ENCODE measurements around the gene CCDC30.

DNA sequence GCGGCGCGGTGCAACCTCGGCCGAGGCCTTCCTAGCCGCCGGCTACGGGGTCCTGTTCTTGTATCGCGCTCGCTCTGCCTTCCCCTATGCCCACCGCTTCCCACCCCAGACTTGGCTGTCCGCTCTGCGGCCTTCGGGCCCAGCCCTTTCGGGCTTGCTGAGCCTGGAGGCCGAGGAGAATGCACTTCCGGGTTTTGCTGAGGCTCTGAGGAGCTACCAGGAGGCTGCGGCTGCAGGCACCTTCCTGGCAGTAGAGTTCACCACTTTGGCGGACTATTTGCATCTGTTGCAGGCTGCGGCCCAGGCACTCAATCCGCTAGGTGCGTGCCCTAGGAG, 6.4 kb upstream of the CCDC30 start:
- TF ChIP-seq POLR2A (IDR thresholded peaks at IDR 0.05) (no peak), EP300 (IDR thresholded peaks at IDR 0.05) (no peak)
- TF ChIP-seq, protein P1, sequence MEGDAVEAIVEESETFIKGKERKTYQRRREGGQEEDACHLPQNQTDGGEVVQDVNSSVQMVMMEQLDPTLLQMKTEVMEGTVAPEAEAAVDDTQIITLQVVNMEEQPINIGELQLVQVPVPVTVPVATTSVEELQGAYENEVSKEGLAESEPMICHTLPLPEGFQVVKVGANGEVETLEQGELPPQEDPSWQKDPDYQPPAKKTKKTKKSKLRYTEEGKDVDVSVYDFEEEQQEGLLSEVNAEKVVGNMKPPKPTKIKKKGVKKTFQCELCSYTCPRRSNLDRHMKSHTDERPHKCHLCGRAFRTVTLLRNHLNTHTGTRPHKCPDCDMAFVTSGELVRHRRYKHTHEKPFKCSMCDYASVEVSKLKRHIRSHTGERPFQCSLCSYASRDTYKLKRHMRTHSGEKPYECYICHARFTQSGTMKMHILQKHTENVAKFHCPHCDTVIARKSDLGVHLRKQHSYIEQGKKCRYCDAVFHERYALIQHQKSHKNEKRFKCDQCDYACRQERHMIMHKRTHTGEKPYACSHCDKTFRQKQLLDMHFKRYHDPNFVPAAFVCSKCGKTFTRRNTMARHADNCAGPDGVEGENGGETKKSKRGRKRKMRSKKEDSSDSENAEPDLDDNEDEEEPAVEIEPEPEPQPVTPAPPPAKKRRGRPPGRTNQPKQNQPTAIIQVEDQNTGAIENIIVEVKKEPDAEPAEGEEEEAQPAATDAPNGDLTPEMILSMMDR (IDR thresholded peaks at IDR 0.05): no peak
